ENCODE data around the gene NKX1-2. TPM values are rescaled to one million over a fixed set of nuclear protein-coding genes. Genes with fewer than 3 reads are reported as not detected.

The NKX1-2 gene
- total RNA-seq, 1 experiment from 2014 or later, result 3.4 TPM

DNA sequence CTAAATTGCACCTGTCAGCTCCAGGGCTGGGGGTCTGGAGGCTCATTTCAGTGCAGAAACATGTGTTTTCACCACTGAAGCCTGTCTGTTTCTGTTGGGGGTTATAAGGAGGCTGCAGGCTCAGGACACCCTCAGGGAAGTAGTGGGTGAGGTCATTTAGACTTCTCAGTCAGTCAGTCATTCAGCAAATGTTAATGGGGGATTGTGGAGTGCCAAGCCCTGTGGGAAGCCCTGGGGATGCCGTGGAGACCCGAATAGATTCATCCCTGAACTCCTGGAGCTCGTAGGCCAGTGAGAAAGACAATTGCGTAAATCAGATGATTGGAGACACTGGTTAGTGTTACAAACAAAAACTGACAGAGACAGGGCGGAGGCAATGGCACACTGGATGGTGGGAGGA is 31.0 kb upstream of the NKX1-2 start:
- RAD21 ChIA-PET (ENCODE audit: low non-redundant PET in 1 of 2, low total read pairs in 2 of 2, uncharacterized antibody in 2 of 2, unreplicated experiment in 2 of 2), result no interaction called here
- no peaks in the 10 kb centered on the region for H3K79me2 ChIP-seq (ENCODE audit: insufficient read depth, low read length)
- no peaks in the 10 kb centered on the region for H3K9me2 ChIP-seq (ENCODE audit: insufficient read depth)
- no peak for TF ChIP-seq EGR1 (IDR thresholded peaks at IDR 0.05; ENCODE audit: low read depth)
- TF ChIP-seq, protein P1, sequence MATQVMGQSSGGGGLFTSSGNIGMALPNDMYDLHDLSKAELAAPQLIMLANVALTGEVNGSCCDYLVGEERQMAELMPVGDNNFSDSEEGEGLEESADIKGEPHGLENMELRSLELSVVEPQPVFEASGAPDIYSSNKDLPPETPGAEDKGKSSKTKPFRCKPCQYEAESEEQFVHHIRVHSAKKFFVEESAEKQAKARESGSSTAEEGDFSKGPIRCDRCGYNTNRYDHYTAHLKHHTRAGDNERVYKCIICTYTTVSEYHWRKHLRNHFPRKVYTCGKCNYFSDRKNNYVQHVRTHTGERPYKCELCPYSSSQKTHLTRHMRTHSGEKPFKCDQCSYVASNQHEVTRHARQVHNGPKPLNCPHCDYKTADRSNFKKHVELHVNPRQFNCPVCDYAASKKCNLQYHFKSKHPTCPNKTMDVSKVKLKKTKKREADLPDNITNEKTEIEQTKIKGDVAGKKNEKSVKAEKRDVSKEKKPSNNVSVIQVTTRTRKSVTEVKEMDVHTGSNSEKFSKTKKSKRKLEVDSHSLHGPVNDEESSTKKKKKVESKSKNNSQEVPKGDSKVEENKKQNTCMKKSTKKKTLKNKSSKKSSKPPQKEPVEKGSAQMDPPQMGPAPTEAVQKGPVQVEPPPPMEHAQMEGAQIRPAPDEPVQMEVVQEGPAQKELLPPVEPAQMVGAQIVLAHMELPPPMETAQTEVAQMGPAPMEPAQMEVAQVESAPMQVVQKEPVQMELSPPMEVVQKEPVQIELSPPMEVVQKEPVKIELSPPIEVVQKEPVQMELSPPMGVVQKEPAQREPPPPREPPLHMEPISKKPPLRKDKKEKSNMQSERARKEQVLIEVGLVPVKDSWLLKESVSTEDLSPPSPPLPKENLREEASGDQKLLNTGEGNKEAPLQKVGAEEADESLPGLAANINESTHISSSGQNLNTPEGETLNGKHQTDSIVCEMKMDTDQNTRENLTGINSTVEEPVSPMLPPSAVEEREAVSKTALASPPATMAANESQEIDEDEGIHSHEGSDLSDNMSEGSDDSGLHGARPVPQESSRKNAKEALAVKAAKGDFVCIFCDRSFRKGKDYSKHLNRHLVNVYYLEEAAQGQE (IDR thresholded peaks at IDR 0.05; ENCODE audit: low read depth), result no peak
- TF ChIP-seq, protein P2, sequence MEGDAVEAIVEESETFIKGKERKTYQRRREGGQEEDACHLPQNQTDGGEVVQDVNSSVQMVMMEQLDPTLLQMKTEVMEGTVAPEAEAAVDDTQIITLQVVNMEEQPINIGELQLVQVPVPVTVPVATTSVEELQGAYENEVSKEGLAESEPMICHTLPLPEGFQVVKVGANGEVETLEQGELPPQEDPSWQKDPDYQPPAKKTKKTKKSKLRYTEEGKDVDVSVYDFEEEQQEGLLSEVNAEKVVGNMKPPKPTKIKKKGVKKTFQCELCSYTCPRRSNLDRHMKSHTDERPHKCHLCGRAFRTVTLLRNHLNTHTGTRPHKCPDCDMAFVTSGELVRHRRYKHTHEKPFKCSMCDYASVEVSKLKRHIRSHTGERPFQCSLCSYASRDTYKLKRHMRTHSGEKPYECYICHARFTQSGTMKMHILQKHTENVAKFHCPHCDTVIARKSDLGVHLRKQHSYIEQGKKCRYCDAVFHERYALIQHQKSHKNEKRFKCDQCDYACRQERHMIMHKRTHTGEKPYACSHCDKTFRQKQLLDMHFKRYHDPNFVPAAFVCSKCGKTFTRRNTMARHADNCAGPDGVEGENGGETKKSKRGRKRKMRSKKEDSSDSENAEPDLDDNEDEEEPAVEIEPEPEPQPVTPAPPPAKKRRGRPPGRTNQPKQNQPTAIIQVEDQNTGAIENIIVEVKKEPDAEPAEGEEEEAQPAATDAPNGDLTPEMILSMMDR (IDR thresholded peaks at IDR 0.05 in 2 of 3, conservative IDR thresholded peaks at IDR 0.05 in 1 of 3; ENCODE audit: borderline replicate concordance in 1 of 3, insufficient read depth in 1 of 3, low read depth in 2 of 3, low read length in 2 of 3), result no peak
- no peak for TF ChIP-seq CBX3 (IDR thresholded peaks at IDR 0.05; ENCODE audit: low read depth)
- TF ChIP-seq YY1 (IDR thresholded peaks at IDR 0.05; ENCODE audit: extremely low read depth, insufficient replicate concordance, low read depth, low read length), result no peak
- TF ChIP-seq, protein P3, sequence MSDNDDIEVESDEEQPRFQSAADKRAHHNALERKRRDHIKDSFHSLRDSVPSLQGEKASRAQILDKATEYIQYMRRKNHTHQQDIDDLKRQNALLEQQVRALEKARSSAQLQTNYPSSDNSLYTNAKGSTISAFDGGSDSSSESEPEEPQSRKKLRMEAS (IDR thresholded peaks at IDR 0.05), result no peak
- no peak for TF ChIP-seq SRF (IDR thresholded peaks at IDR 0.05; ENCODE audit: low read depth)
- TF ChIP-seq SP1 (IDR thresholded peaks at IDR 0.05; ENCODE audit: low read depth), result no peak
- no peak for TF ChIP-seq CEBPB (IDR thresholded peaks at IDR 0.05; ENCODE audit: low read depth)
- no peak for TF ChIP-seq POLR2A (IDR thresholded peaks at IDR 0.05; ENCODE audit: borderline replicate concordance, extremely low read depth, insufficient read depth, insufficient read length)
- no peak for TF ChIP-seq JUND (IDR thresholded peaks at IDR 0.05)
- TF ChIP-seq ZNF274 (IDR thresholded peaks at IDR 0.05; ENCODE audit: low read depth, low read length), result no peak
- TF ChIP-seq, protein P4, sequence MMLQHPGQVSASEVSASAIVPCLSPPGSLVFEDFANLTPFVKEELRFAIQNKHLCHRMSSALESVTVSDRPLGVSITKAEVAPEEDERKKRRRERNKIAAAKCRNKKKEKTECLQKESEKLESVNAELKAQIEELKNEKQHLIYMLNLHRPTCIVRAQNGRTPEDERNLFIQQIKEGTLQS (IDR thresholded peaks at IDR 0.05), result no peak
- no peak for TF ChIP-seq FOSL1 (IDR thresholded peaks at IDR 0.05; ENCODE audit: low read depth)
- no peak for TF ChIP-seq RAD21 (IDR thresholded peaks at IDR 0.05; ENCODE audit: low read depth)
- no peak overlapping the region for H3K27ac ChIP-seq (ENCODE audit: low read depth, low read length)
- no peaks in the 10 kb centered on the region for H3K9me3 ChIP-seq (ENCODE audit: control insufficient read depth in 1 of 2, insufficient read depth in 1 of 2, low read depth in 1 of 2, low read length in 2 of 2)
- no peak overlapping the region for H3K4me3 ChIP-seq (replicated peaks in 1 of 2; ENCODE audit: low read depth in 1 of 2, low read length in 2 of 2)
- intact Hi-C loops (cut with micrococcal nuclease), result no loop called here
- no peak overlapping the region for H3K9ac ChIP-seq (ENCODE audit: low read length)
- H3K27me3 ChIP-seq (ENCODE audit: insufficient read depth, low read length), result no peaks in the 10 kb centered on the region
- POLR2A ChIA-PET, result no interaction called here
- no peaks in the 10 kb centered on the region for H4K20me1 ChIP-seq (ENCODE audit: insufficient read depth)
- no peaks in the 10 kb centered on the region for H3K4me1 ChIP-seq (ENCODE audit: control insufficient read depth in 1 of 2, insufficient read depth in 2 of 2, low read length in 2 of 2)
- H3K36me3 ChIP-seq (ENCODE audit: control insufficient read depth in 1 of 2, insufficient read depth in 2 of 2, low read length in 2 of 2), result no peaks in the 10 kb centered on the region; a peak in 1 of 4 replicates
- no peak overlapping the region for H3K4me2 ChIP-seq (ENCODE audit: low read length)
- no peak for ATAC-seq
- H2AFZ ChIP-seq (ENCODE audit: low read depth, low read length, poor library complexity, severe bottlenecking), result no peak overlapping the region
- no peak for DNase-seq (ENCODE audit: low read depth, low spot score)
- no TSS peak for BruUV-seq (replicated peaks)
- CTCF ChIA-PET, result no interaction called here
